Mesothelial cell of epicardium (in vitro differentiated cells): ENCODE measurements around the gene AMY1B. TPM values are rescaled to one million over a fixed set of nuclear protein-coding genes. Genes with fewer than 3 reads are reported as not detected.
"Not testable (repeated sequence)": the region's sequence is repeated elsewhere in the genome, so short reads cannot be mapped to it uniquely, and the experiment has no call there.

ENCODE experiments used
- DNase-seq, 2 experiments: peaks; one replicate each; pipeline ENCODE4 v3.0.0; 2021; ENCODE audit warnings: low spot score in 2 of 2; ENCODE audit not compliant: unreplicated experiment in 2 of 2
- H3K27ac Mint-ChIP-seq: 2 replicates; pipeline ENCODE4 v1.8.0; 2021; ENCODE audit warnings: mixed read lengths
- H3K27me3 Mint-ChIP-seq: 2 replicates; pipeline ENCODE4 v1.8.0; 2021; ENCODE audit warnings: low read depth, mixed read lengths
- H3K36me3 Mint-ChIP-seq: 2 replicates; pipeline ENCODE4 v1.8.0; 2021; ENCODE audit warnings: mixed read lengths
- H3K4me1 Mint-ChIP-seq: 2 replicates; pipeline ENCODE4 v1.8.0; 2021; ENCODE audit warnings: mixed read lengths
- H3K4me3 Mint-ChIP-seq: 2 replicates; pipeline ENCODE4 v1.8.0; 2021; ENCODE audit warnings: mild to moderate bottlenecking, moderate library complexity, mixed read lengths
- H3K9me3 Mint-ChIP-seq: 2 replicates; pipeline ENCODE4 v1.8.0; 2021; ENCODE audit warnings: mixed read lengths
- total RNA-seq: library from RNA; stranded (reverse); gene quantifications from 3 replicates; pipeline ENCODE4 v1.2.1, GENCODE V29; 2021

The AMY1B gene
- total RNA-seq: not detected in 3 replicates

DNA sequence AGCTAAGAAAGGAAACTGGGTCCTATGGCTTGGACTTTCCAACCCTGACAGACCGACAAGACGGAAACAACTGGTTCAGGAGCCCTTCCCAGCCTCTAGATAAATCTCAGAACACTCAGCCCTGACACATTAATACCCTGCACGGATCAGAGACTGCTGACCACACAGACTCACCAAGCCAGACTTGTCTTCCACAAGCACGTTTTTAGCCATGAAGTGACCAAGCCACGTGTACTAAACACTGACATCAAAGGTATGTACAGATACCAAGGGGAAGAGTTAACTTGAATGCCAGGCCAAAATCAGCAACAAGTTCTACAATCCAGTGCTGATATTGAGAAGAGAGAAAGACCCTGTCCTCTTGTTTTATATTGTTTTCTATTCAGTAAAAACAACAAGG, at the start of gene AMY1B:
TSS of gene AMY1B (minus strand) at position 101 of the 400 bp plus-strand sequence. CDS start 571 bp downstream, outside the sequence.
- H3K9me3 Mint-ChIP-seq, H3K4me3 Mint-ChIP-seq, H3K27ac Mint-ChIP-seq: not testable (repeated sequence)

DNA sequence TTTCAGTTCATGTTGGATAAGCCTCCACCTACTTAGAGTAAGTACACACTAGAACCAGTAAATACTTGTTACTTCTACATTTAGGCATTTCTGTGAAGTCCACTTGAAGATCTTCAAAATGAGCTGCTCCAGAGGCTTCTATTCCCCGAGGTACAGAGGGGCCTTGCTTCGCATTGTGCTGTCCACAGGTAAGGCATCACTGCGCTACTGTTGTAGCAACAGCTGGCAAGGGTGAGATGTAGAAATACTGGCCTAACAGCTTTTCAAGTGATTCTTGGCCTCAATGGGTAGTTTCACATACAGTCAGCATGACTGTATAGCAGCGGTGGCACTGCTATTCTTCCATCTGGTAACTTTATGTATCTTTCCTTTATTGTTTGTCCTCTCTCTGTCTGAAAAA, 49.0 kb upstream of the AMY1B start:
- H3K9me3 Mint-ChIP-seq, H3K27me3 Mint-ChIP-seq, DNase-seq, H3K4me1 Mint-ChIP-seq, H3K4me3 Mint-ChIP-seq, H3K27ac Mint-ChIP-seq, H3K36me3 Mint-ChIP-seq: not testable (repeated sequence)

More for the DNA sequence above, at the start of gene AMY1B:
- H3K27me3 Mint-ChIP-seq, H3K36me3 Mint-ChIP-seq, H3K4me1 Mint-ChIP-seq, DNase-seq: not testable (repeated sequence)

DNA sequence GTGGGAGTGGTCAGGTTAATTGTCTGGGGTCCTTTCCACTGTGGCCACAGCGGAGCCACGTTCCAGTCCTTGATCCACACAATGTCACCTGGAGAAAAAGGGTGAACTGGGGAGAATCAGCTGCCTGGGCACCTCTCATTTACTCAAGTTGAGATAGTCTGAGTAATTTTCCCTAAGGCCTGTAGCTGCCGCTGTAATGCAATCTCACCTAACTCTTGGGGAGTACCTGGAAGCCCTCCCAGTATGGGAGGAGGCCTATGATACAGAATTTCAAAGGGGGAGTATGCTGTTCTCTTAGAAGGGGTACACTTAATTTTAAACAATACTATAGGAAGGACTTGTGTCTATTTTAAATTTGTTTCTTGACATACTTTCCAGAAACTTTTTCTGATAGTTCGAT, 48.4 kb upstream of the AMY1B start:
- not testable (repeated sequence) for H3K4me1 Mint-ChIP-seq, H3K9me3 Mint-ChIP-seq, H3K4me3 Mint-ChIP-seq, DNase-seq, H3K27ac Mint-ChIP-seq, H3K36me3 Mint-ChIP-seq, H3K27me3 Mint-ChIP-seq

DNA sequence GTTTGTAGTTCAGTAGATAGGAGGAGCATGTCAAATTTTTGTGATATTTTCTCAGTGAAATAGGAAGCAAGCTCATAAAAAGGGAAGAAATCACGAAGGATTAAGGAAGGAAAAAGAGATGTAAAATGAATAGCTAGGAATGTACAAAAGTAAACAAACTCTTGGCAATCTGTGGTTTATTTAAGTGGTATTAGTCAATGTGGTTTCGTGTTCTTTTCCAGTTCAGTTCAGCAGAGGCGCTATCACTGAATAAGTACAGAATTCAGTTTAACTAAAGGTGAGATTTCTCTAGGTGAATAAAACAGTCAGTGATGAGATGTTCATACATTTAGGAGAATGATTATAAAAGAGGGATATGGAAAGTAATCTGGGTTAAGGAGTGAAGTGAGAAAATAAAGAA, 42.0 kb upstream of the AMY1B start:
- not testable (repeated sequence) for H3K4me1 Mint-ChIP-seq, H3K27ac Mint-ChIP-seq, DNase-seq, H3K4me3 Mint-ChIP-seq, H3K36me3 Mint-ChIP-seq, H3K27me3 Mint-ChIP-seq, H3K9me3 Mint-ChIP-seq

DNA sequence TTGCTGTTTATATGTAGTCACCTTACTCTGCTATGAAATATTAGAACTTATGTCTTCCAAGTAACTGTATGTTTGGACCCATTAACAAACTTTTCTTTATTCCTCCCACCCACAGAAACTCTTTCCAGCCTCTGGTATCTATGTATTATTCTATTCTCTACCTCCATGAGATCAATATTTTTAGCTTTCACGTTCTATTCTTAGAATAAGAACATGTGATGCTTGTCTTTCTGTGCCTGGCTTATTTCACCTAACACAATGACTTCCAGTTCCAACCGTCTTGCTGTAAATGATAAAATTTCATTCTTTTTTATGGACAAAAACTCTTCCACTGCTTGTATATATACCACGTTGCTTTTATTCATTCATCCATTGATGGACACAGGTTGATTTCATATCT, 39.3 kb upstream of the AMY1B start:
- H3K4me1 Mint-ChIP-seq, H3K36me3 Mint-ChIP-seq, DNase-seq, H3K27me3 Mint-ChIP-seq, H3K4me3 Mint-ChIP-seq, H3K9me3 Mint-ChIP-seq, H3K27ac Mint-ChIP-seq: not testable (repeated sequence)

DNA sequence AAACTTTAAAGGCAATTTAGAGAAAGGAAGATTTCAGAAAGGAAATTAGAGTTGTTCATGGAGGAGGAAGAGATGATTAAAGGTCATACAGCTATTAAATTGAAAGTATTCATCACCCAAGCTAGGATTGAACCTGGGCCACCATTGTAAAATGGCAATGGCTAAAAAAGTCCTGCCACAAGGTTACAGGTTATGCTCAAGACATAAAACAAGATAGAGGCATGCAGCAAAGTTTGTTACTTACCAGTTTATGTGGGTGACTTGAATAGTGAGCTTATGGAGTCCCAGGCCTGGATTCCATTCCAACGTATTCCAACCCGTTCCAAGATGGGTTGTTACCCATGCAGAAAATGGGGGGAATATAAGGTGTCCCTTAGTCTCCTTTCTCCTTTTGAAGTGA, 25.5 kb upstream of the AMY1B start:
- DNase-seq, H3K4me3 Mint-ChIP-seq, H3K27ac Mint-ChIP-seq, H3K9me3 Mint-ChIP-seq, H3K4me1 Mint-ChIP-seq, H3K27me3 Mint-ChIP-seq, H3K36me3 Mint-ChIP-seq: not testable (repeated sequence)

DNA sequence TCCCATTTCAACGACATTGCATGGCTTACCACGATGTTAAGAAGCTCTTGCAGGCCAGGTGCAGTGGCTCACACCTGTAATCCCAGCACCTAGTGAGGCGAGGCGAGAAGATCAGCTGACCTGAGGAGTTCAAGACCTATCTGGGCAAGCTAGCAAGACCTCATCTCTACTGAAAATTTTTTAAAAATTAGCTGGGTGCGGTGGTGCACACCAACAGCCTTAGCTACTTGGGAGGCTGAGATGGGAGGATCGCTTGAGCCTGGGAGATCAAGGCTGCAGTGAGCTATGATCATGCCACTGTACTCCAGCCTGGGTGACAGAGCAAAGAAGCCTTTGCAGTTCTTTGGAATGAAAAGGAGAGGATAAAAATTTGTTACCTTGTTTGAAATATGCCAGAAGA, 21.4 kb upstream of the AMY1B start:
- not testable (repeated sequence) for H3K27me3 Mint-ChIP-seq, H3K36me3 Mint-ChIP-seq, H3K9me3 Mint-ChIP-seq, H3K27ac Mint-ChIP-seq, H3K4me1 Mint-ChIP-seq, H3K4me3 Mint-ChIP-seq
- peak; percentile 0 to 17 for DNase-seq

DNA sequence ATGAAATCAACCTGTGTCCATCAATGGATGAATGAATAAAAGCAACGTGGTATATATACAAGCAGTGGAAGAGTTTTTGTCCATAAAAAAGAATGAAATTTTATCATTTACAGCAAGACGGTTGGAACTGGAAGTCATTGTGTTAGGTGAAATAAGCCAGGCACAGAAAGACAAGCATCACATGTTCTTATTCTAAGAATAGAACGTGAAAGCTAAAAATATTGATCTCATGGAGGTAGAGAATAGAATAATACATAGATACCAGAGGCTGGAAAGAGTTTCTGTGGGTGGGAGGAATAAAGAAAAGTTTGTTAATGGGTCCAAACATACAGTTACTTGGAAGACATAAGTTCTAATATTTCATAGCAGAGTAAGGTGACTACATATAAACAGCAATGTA, 14.4 kb upstream of the AMY1B start:
- H3K9me3 Mint-ChIP-seq, H3K4me1 Mint-ChIP-seq, H3K4me3 Mint-ChIP-seq, H3K27ac Mint-ChIP-seq, H3K36me3 Mint-ChIP-seq, DNase-seq, H3K27me3 Mint-ChIP-seq: not testable (repeated sequence)

DNA sequence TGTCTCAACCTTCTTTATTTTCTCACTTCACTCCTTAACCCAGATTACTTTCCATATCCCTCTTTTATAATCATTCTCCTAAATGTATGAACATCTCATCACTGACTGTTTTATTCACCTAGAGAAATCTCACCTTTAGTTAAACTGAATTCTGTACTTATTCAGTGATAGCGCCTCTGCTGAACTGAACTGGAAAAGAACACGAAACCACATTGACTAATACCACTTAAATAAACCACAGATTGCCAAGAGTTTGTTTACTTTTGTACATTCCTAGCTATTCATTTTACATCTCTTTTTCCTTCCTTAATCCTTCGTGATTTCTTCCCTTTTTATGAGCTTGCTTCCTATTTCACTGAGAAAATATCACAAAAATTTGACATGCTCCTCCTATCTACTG, 11.7 kb upstream of the AMY1B start:
- H3K27ac Mint-ChIP-seq, H3K4me3 Mint-ChIP-seq, H3K4me1 Mint-ChIP-seq, H3K27me3 Mint-ChIP-seq, H3K36me3 Mint-ChIP-seq, H3K9me3 Mint-ChIP-seq, DNase-seq: not testable (repeated sequence)

DNA sequence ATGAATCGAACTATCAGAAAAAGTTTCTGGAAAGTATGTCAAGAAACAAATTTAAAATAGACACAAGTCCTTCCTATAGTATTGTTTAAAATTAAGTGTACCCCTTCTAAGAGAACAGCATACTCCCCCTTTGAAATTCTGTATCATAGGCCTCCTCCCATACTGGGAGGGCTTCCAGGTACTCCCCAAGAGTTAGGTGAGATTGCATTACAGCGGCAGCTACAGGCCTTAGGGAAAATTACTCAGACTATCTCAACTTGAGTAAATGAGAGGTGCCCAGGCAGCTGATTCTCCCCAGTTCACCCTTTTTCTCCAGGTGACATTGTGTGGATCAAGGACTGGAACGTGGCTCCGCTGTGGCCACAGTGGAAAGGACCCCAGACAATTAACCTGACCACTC, 5.2 kb upstream of the AMY1B start:
- not testable (repeated sequence) for H3K36me3 Mint-ChIP-seq, H3K27ac Mint-ChIP-seq, H3K4me3 Mint-ChIP-seq, H3K27me3 Mint-ChIP-seq, H3K4me1 Mint-ChIP-seq, H3K9me3 Mint-ChIP-seq, DNase-seq

DNA sequence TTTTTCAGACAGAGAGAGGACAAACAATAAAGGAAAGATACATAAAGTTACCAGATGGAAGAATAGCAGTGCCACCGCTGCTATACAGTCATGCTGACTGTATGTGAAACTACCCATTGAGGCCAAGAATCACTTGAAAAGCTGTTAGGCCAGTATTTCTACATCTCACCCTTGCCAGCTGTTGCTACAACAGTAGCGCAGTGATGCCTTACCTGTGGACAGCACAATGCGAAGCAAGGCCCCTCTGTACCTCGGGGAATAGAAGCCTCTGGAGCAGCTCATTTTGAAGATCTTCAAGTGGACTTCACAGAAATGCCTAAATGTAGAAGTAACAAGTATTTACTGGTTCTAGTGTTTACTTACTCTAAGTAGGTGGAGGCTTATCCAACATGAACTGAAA, 4.7 kb upstream of the AMY1B start:
- not testable (repeated sequence) for H3K36me3 Mint-ChIP-seq, H3K27ac Mint-ChIP-seq, DNase-seq, H3K9me3 Mint-ChIP-seq, H3K27me3 Mint-ChIP-seq, H3K4me1 Mint-ChIP-seq, H3K4me3 Mint-ChIP-seq

DNA sequence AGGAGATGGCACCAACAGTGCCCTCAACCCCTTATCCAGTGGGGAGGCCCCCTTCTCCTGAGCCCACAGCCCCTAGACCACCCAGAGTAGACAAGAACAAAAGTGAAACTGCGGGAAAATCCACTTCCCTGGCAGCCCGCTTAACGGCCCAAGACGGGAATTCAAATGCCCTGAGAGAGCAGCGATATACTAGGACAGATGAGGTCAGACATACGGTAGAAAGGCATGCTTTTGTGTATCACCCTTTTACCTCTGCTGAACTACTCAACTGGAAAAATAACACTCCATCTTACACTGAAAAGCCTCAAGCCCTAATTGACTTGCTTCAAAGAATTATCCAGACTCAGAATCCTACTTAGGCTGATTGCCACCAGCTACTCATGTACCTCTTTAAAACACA, 1.4 kb upstream of the AMY1B start:
- H3K27me3 Mint-ChIP-seq, DNase-seq, H3K9me3 Mint-ChIP-seq, H3K4me3 Mint-ChIP-seq, H3K27ac Mint-ChIP-seq, H3K36me3 Mint-ChIP-seq, H3K4me1 Mint-ChIP-seq: not testable (repeated sequence)

DNA sequence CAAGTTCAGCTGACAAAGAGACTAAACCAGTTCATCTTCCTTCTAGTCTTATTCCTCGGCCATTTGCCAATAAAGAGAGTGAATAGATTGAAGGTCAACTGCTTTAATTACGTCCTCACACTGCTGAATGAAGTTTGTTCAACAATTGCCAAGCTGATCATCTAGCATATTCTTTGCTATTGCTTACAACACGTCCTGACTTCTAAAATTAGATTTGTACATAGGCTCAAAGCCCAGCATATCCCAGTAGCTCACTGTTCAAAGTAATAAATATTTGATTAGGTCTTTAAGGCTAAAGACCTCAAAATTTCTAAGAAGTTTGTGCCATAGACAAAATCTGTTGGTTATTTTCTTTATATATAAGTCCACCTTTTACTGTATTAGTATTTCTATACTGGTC, 19.7 kb downstream of the AMY1B start:
- H3K4me3 Mint-ChIP-seq, DNase-seq, H3K9me3 Mint-ChIP-seq, H3K36me3 Mint-ChIP-seq, H3K4me1 Mint-ChIP-seq, H3K27ac Mint-ChIP-seq, H3K27me3 Mint-ChIP-seq: not testable (repeated sequence)

DNA sequence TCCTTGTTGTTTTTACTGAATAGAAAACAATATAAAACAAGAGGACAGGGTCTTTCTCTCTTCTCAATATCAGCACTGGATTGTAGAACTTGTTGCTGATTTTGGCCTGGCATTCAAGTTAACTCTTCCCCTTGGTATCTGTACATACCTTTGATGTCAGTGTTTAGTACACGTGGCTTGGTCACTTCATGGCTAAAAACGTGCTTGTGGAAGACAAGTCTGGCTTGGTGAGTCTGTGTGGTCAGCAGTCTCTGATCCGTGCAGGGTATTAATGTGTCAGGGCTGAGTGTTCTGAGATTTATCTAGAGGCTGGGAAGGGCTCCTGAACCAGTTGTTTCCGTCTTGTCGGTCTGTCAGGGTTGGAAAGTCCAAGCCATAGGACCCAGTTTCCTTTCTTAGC, 40.5 kb downstream of the AMY1B start, which contains the start of gene AMY1A:
TSS of gene AMY1A (plus strand) at position 301 of the 400 bp plus-strand sequence. CDS start 571 bp downstream, outside the sequence.
- H3K4me3 Mint-ChIP-seq, H3K4me1 Mint-ChIP-seq, DNase-seq, H3K27ac Mint-ChIP-seq, H3K36me3 Mint-ChIP-seq, H3K27me3 Mint-ChIP-seq, H3K9me3 Mint-ChIP-seq: not testable (repeated sequence)

DNA sequence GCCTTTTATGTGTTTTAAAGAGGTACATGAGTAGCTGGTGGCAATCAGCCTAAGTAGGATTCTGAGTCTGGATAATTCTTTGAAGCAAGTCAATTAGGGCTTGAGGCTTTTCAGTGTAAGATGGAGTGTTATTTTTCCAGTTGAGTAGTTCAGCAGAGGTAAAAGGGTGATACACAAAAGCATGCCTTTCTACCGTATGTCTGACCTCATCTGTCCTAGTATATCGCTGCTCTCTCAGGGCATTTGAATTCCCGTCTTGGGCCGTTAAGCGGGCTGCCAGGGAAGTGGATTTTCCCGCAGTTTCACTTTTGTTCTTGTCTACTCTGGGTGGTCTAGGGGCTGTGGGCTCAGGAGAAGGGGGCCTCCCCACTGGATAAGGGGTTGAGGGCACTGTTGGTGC, 41.9 kb downstream of the AMY1B start:
- H3K36me3 Mint-ChIP-seq, DNase-seq, H3K4me1 Mint-ChIP-seq, H3K4me3 Mint-ChIP-seq, H3K27ac Mint-ChIP-seq, H3K9me3 Mint-ChIP-seq, H3K27me3 Mint-ChIP-seq: not testable (repeated sequence)
